GM19351 (cell line): Measurements from ENCODE around the gene TRIM63.

Source experiments
- ATAC-seq: cut with Tn5 transposase; IDR thresholded peaks from one replicate; pipeline ENCODE4 v1.9.1; 2021; ENCODE audit warnings: mild to moderate bottlenecking, moderate library complexity; ENCODE audit not compliant: unreplicated experiment

Gene TRIM63

GRCh38 chr1:26035959-26036755 lies 31.3 kb downstream of the TRIM63 start:
- peak; percentile 61 for ATAC-seq

DNA sequence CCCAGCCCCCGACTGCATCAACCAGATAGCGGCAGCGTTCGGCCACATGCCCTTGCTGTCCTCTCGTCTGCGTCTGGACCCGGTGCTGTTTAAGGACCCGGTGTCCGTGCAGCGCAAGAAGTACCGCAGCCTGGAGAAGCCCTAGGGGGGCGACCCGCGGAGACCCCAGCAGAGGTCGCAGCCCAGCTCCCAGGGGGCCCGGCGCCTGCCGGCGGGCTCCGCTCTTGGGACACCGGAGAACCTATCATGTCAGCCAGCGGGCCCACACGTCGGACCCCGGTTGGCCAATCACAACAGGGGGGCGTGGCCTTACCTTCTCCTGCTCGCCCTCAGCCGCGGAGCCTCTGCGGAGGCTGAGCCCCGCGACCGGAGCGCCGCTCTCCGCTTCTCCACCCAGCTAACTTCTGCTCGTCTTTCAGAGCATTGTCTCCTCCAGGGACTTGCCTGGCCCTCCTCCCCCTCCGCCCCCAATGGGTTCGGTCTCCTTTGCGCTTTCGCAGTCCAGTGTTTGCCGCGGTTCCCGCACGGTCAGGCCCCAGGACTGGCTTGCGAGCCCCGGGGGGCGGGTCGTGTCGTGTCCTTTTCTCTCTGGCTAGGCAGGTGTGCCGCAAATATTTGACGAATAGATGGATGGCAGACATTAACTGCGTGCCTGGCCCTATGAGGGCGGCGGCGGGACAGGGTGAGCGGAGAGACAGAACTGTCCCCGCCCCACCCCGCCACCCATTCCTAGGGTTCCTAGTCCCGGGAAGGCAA lies 32.0 kb downstream of the TRIM63 start:
- peak; percentile 94 for ATAC-seq

DNA sequence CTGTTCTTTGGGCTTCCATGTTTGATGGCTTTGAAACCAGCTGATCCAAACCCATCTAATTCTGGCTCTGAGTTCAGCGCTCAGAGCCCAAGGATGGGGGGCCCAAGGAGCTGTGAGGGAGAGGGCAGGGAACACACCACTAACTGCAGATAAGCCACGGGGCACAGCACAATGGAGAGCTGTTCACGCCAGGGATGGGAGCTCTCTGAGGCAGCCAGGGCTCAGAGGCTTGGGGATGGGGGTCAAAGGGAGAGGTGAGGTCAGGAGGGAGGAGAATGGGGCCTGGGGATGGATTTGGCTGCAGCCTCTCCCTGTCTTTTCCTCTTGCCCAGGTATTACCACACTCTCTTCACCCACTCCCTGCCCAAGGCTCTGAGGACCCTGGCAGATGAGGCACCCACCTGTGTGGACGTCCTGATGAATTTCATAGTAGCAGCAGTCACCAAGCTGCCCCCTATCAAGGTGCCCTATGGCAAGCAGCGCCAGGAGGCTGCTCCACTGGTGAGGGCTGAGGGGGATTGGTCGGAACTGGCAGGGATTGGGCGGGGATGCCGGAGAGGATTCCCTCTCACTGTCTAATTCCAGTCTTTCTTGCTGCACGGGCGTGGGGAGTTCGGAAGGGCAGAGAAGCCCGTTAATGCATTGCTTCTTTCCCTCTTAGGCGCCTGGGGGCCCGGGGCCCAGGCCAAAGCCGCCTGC lies 32.8 kb downstream of the TRIM63 start:
- ATAC-seq: no peak

DNA sequence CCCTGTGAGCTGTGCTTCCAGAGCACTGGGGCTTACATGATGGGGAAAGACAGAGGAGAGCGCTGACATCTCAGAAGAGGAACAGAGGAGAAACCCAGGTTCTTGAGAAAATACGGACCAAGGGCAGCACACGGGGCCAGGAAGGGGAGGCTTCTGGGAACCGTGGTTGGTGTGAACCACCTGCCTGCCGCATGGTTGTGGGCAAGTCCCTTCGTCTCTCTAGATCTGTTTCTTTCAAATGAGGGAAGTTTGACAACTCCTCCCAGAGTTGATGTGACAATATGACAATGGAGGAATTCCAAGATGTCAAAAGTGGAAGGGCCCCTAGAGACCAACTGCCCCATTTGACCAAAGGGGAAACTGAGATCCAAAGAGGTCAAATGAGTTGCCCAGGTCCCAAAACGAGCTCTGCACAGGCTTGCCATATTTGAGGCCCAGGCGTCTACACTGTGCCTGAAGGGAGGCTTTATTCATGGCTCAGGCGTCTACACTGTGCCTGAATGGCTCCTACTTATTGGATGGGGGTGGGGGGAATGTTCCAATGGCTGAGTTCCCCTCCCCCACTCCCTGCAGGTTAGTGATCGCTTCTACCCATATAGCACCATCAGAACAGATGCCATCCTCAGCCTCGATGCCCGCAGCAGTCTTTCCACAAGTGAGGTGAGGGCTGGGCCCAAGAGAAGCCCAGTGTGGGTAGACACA lies 34.6 kb downstream of the TRIM63 start:
- no peak for ATAC-seq

- no peak for ATAC-seq
These were observed 35.7 kb downstream of the TRIM63 start for GRCh38 chr1:26031611-26032220.

GRCh38 chr1:26031196-26031595 lies 36.2 kb downstream of the TRIM63 start:
- no peak for ATAC-seq

DNA sequence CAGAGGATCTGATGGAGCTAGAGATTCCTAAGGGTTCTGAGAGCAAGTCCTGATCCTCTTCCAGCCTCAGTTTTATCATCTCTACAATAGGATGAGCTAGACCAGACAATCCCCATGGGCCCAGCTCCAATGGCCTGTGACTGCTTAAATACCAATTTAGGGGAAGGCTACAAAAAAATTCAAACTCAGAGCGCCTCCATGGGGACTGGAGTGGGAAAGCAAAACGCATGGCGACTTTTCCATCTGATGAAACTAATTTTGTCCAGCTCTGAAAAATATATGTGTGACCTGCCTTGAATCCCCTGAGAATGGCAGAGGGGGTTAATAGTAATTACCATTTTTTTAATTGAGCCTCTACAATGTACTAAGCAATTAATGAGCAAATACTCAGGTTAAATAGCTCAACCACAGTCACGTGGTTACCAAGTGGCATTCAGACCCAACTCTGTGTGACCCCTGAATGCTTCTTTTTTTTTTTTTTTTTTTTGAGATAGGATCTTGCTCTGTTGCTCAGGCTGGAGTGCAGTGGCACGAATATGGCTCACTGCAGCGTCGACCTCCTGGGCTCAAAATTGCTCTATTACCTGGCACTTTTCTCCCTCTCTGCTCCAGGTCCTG lies 37.5 kb downstream of the TRIM63 start:
- ATAC-seq: no peak

- ATAC-seq: no peak
These were observed 38.2 kb downstream of the TRIM63 start for GRCh38 chr1:26029054-26029863.

- no peak for ATAC-seq
These were observed 38.9 kb downstream of the TRIM63 start for GRCh38 chr1:26028490-26028980.

DNA sequence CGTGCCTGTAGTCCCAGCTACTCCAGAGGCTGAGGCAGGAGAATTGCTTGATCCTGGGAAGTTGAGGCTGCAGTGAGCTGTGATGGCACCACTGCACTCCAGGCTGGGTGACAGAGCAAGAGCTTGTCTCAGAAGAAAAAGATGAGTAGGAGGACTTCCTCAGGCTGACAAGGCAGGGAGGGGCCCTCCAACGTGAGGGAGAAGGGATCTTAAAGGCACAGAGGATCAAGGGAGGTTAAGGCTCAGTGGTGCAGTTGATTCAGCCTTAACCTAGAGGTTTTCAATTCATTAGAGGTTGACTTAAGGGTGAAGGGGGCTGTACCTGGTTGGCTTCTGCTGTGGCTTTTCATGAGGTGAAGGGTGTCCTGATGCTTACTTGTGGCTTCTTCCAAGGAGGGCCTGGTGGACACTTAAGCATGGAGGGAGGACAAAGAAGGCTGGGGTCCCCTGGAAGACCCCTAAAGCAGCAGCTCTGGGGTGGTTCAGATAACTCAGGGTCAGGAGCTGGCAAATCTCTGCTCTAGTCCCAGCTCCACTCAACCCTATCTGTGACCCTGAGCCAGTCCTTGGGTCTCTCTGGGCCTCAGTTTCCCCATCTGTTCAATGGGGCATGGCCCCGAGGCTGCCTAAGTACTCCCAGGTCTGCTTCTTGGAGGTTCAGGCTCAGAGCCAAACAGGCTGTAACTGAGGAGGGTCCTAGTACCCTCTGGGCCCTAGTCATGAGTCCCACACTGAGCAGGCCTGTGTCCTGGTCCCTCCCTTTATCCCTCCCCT lies 39.5 kb downstream of the TRIM63 start:
- no peak for ATAC-seq

DNA sequence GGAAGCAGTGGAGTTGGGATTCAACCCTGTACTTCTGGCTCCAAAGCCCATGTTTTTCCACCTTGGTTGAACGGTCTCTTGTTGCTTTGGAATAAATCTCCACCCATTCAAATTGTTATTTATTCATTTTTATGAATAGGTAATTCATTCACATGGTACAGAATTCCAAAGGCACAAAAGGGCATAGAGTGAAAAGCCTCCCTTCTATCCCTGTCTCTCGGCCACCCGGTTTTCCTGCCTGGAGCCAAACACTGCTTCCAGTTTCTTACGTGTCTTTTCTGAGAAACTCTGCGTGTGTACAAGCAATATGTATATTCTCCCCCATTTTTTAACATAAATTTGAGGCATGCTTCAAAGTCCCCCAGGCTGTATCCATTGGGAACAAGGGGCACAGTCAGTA lies 41.9 kb downstream of the TRIM63 start:
- no peak for ATAC-seq

GRCh38 chr1:26025060-26025459 lies 42.4 kb downstream of the TRIM63 start:
- no peak for ATAC-seq

DNA sequence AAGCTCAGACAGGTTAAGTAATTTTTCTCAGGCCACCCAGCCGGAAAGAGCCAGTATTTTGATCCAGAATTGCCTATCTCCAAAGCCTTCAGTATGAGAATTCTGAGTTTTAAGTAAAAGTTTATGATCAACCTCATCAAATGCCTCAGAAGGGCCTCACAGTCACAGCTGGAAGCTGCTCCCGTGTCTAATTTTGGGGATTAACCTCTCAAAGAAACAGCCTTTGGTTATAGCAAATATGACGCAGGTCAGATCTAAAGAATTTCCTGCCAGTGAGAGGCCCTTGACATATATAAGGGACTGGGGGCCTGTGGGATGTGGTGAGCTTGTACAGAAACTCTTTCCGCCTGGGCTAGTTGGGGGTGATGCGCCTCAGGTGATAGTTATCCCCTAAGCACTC lies 43.6 kb downstream of the TRIM63 start:
- ATAC-seq: no peak

GRCh38 chr1:26023009-26023408 lies 44.4 kb downstream of the TRIM63 start:
- no peak for ATAC-seq

GRCh38 chr1:26022404-26022779 lies 45.0 kb downstream of the TRIM63 start:
- ATAC-seq: no peak

GRCh38 chr1:26021647-26022403 lies 45.6 kb downstream of the TRIM63 start, which contains the start of gene EXTL1:
Gene EXTL1 (plus strand): TSS chr1:26021775. CDS start chr1:26022647, 872 bp downstream.
- no peak for ATAC-seq

GRCh38 chr1:26020941-26021646 lies 46.3 kb downstream of the TRIM63 start:
- ATAC-seq: no peak
